GM19240 (cell line): ENCODE results near the gene SMPD3.

Experiments
- DNase-seq: peaks from one replicate; pipeline ENCODE4 v3.0.0; 2011; ENCODE audit warnings: low spot score; ENCODE audit not compliant: insufficient read length

SMPD3 gene

GRCh38 chr16:68383858-68384257, 64.5 kb downstream of the SMPD3 start:
- no peak for DNase-seq

GRCh38 chr16:68382296-68382718, 66.0 kb downstream of the SMPD3 start:
- peak; percentile 57 for DNase-seq

GRCh38 chr16:68381363-68381724, 67.0 kb downstream of the SMPD3 start:
- no peak for DNase-seq

GRCh38 chr16:68380676-68381362, 67.5 kb downstream of the SMPD3 start:
- no peak for DNase-seq

GRCh38 chr16:68380348-68380670, 68.0 kb downstream of the SMPD3 start:
- no peak for DNase-seq

- DNase-seq = no peak
Measured at GRCh38 chr16:68379472-68380347, 68.6 kb downstream of the SMPD3 start.

- DNase-seq = no peak
Measured at GRCh38 chr16:68378436-68379415, 69.6 kb downstream of the SMPD3 start.

- no peak for DNase-seq
Measured at GRCh38 chr16:68377667-68378393, 70.5 kb downstream of the SMPD3 start.

- no peak for DNase-seq
Measured at GRCh38 chr16:68377221-68377620, 71.1 kb downstream of the SMPD3 start.

- no peak for DNase-seq
Measured at GRCh38 chr16:68376590-68376989, 71.7 kb downstream of the SMPD3 start.

GRCh38 chr16:68375801-68376536, 72.3 kb downstream of the SMPD3 start:
- no peak for DNase-seq

- DNase-seq = no peak
Measured at GRCh38 chr16:68374961-68375660, 73.2 kb downstream of the SMPD3 start.

- no peak for DNase-seq
Measured at GRCh38 chr16:68374246-68374805, 74.0 kb downstream of the SMPD3 start.

GRCh38 chr16:68373528-68374245, 74.6 kb downstream of the SMPD3 start:
- no peak for DNase-seq

- no peak for DNase-seq
Measured at GRCh38 chr16:68372806-68373205, 75.5 kb downstream of the SMPD3 start.

GRCh38 chr16:68372381-68372720, 76.0 kb downstream of the SMPD3 start:
- no peak for DNase-seq

- no peak for DNase-seq
Measured at GRCh38 chr16:68371706-68372380, 76.5 kb downstream of the SMPD3 start.

GRCh38 chr16:68371276-68371651, 77.0 kb downstream of the SMPD3 start:
- no peak for DNase-seq
